HG02759 (cell line): ENCODE results near the gene FGFBP1.
A peak's percentile ranks its signal among the peaks of the same experiment; 100 is the strongest.

ENCODE experiments used
- ATAC-seq: cut with Tn5 transposase; IDR thresholded peaks from one replicate; pipeline ENCODE4 v1.9.1; 2021; ENCODE audit warnings: mild to moderate bottlenecking, moderate library complexity; ENCODE audit not compliant: unreplicated experiment

The FGFBP1 gene

DNA sequence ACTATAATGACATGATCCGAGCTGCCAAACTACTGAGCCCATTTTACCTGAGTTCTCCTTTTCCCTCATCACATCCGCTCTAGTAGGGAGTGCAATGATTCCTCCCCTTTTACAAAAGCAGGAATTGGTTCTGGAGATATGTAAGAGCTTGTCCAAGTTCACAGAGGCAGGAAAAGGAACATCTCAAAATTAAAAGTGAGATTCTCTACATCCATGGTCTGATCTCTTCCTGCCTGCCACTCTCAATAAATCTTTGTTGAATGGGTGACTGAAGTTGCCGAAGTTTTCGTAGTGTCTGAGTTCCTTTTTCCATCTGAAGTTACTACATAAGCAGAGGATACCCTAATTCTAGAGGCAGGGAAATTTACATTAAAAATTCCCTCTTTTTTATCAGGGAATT lies at the start of gene FGFBP1:
TSS of gene FGFBP1 (minus strand) at position 101 of the 400 bp plus-strand sequence. CDS start 2,108 bp downstream, outside the sequence.
- ATAC-seq, result no peak

DNA sequence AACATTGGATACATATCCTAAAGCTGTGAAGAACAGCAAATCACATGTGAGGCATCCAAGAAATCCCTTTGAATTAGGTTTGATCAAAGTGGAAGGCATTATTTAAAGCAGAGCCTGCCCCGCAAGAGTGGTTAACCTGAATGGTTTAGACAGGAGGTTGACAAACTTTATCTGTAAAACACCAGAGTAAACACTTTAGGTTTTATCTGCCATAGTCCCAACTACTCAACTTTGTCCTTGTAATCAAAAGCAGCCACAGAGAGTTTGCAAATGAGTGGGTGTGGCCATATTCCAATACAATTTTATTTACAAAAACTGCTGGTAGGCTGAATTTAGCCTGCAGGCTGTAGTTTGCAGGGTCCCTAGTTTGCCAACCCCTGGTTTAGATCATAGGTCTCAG lies 49.7 kb upstream of the FGFBP1 start:
- no peak for ATAC-seq

DNA sequence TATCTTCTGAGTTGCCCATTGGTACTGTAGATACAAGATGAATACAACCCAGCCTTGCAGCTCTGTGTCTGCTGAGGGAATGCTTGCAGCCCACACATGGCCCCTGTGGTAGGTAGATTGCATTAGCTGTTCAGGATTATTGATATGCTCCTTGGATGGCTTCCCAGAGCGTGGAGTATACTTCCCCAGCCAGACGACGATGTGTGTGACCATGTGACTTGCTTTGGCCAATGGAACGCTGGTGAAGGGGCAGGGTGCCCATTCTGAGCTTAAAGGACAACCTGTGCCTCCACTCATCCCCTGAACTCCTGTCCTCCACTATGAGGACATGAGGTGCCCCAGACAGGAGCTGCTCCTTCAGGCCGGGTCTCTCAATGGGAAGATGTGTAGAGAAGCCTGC lies 48.4 kb upstream of the FGFBP1 start:
- no peak for ATAC-seq

DNA sequence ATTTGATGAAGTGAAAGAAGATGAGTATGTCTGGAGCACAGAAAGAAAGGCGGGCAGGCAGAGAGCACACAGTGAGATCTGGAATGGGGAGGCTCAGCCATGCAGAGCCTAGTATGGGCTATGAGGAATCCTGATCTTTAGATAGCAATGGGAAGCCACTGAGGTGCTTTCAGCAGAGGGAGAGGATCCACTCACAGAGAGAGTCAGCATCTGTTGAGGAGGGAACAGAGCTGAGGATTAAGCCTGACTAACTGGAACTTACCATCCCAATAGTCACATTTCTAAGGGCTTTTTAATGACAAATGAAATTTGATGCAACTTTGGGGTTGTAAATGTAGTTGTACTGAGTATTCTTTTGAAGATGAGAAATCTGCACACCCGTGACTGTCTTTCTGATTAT lies 45.1 kb upstream of the FGFBP1 start:
- no peak for ATAC-seq

DNA sequence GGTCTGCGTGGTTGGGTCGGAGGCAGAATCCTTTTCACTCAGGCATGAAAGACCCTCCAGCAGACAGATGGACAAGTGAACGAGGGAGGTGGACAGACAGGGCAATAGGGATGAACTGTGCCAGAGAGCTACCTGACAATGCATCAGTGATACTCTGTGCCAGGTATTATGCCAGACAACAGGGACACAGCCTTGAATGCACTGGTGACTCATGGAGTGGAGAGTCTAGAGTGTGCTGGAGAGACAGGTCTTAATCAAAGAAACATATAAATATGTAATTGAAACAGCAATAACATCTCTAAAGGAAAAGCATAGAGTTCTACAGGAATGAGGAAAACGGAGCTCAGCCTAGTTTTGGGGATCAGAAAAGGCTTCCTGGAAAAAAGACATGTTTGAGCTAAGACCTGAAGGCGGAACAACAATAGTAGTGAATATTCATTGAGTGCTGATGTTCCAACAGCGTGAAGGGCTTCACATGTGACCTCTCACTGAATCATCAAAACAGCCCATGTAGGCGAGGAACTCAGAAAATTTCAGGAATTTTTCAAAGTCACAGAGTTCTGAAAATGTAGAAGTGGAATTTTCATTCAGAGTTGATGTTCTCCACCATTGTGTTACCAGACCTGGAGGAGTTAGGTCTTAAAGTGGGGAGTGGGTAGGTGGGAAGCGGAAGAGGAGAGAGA lies 44.4 kb upstream of the FGFBP1 start:
- ATAC-seq, result no peak

DNA sequence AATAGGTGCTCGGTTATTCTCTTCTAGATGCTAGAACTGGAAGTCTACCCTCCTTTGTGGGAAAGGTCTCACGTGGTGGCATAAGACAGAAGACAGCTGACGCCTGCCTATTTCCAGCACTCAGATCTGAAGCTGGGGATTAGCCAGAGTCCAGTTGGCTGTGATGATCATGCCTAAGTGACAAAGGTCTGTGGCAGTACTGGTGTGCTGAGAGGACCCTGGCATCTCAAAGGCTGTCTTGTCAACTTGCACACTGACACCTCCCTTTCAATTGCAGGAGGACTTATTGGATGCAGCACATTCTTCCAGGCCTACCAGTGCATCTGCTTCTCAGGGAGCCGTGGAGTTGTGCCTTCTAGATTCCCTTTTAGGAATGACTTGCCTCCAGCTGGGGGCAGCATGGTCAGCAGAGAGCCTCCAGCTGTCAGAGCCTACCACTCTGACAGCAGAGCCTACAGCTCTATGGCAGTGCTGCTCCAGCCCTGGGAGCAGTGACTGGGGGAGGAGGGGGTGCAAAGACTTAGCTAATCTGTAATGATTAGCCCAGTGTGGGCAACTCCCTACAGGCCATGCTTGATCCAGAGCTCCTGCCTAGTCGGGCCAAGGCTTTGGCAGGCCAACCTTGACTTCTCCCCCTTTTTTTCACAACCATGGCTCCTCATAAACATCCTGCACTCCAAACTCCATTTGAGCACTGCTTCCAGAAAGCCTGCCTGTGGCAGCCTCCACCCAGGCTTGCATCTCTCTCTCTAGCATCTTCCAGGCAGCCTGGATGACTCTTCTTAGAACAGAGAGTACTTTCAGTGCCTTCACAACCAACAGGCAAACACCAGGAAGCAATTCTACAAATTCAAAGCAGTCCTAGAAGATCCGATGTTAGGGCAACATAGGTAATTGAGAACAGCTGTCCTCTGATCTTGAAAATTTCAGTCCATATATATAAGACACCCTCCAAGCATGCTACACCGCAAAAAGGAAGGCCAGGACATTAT lies 38.2 kb upstream of the FGFBP1 start:
- ATAC-seq, result no peak

DNA sequence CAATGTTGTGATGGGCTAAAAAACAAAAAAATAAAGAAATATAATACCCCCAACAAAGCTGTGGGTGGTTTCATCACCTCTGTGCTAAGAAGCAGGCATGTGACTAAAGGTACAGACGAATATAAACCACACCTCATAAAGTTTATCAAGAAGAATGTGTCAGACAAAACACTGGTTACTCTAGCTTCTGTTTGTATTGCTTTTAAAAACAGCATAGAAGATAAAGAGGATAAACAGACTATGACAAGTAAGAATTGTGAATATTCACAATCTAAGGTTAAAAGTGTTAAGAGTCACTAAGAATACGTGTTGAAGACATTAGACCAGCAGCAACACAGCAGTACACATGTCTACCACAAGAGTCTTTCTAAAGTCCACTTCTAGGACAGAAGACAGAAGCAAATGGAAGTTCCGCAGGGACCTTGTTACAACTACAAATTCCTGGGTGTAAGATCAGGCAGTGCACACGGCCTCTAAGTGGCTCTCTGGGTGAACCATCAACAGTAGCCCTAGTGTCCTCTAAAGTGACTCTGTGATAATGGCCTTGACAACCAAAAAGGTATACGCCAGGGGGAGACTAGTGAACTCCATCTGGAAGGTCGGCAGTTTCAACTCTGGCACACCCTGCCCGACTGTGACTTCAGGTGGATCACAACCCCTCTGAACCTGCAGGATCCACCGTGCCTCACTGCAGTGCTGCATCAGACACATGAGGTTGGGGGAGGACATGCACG lies 32.7 kb upstream of the FGFBP1 start:
- ATAC-seq, result no peak

DNA sequence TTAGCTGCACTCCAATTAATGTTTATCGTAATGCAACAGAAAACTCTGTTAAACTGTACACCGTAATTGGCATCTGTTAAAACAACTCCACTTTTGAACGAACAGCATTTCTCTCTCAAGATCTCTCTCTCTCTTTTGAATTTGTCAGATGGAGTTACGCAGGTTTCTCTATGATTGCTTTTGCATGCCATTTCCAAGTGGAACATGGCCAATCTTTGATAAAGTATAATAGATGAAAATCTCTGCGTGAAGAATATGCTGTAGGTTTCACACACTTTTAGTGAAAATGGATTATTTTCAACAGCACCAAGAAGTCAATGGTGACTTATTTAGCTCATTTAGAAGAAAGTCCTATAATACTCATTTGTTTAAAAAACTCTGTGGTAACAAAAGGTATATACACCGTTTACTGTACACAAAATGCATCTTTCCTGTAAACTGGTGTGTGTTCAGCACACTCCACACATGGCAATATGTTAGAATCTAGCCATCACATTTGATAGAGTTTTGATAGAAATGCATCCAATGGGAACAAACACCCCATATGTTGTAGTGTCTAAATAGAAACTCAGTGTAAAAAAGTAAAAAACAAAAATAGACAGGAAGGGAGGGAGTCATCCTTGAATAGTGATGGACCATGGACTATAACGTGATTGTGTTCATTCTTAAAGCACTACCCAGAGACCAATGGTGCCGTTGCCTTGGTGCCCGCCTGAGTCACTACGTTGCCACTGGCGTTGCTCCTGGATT lies 30.2 kb upstream of the FGFBP1 start:
- no peak for ATAC-seq

DNA sequence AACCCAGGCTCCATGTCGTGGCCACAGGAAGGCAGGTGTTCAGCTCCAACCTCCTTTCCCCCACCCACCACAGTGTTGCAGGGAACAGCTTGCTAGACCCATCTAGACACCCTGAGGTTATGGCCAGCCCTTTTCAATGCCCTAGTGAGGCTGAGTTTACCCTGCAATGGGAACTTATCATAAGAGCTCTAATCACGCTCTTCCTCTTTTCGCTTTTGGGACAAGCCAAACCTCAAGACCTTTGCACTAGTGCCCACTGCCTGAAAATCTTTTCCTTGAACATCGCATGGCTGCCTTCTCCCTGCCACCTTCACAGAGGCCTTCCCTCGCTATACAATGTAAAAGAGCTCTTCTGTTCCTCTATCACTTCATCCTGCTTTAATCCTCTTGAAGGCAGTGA lies 26.8 kb upstream of the FGFBP1 start:
- ATAC-seq, result no peak

DNA sequence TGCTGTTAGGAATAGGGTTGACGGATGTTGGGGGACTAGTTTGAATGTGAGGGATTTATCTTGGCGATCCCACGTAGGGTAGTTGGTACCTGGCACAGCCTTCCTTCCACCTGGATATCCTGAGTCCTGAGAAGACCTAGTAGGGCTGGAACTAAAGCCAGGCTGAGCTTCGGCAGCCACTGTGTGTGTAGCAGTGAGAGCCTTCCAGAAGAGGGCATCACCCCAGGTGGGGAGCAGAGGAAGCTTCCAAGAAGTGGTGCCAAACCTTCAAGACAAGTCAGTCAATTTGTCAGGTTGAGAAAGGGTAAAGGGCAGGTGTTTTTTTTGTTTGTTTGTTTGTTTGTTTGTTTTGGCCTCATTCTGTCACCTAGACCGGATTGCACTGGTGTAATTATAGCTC lies 25.6 kb upstream of the FGFBP1 start:
- no peak for ATAC-seq

DNA sequence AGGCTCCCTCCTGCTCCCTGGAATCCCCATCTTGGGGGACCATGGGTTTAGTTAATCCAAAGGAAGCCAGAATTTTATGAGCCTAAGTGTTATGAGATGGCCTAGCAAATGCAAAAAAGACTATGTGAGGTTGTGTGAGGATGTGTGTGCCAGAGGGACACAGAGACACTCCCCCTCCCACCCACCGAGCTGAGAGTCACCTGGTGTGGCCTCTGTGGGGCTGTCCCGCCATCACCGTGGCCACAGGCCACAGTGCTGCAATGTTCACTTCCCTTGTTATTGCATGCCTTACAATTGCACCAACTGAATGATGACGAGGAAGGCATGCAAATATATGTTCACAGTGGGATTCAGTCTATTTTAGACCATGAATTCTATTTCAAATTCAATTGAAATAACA lies 25.0 kb upstream of the FGFBP1 start:
- peak; percentile 77 for ATAC-seq

DNA sequence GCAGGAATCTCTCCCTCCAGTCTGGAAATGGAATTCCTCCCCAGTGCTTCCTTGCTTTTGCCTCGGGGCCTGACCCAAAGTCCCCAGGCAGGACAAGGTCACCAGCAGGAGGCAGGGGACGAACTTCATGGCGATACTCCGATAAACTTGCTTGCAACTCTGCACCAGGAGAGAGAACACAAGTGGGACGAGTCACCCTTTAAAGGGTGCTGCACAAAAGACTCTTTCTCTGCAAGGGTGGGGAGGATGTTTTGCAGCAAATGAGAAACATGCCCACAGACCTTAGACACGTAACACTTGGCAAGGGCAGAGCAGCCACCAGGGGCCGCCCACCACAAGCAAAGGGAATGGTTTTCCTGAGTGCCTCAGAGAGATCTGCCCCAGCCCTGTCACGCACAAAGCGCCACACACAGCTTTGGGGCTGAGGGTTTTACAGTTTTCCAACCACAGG lies 24.5 kb upstream of the FGFBP1 start, which contains the start of gene FGFBP2:
TSS of gene FGFBP2 (minus strand) at position 175 of the 451 bp plus-strand sequence. CDS start at position 129, 46 bp downstream.
- ATAC-seq, result peak; percentile 66

DNA sequence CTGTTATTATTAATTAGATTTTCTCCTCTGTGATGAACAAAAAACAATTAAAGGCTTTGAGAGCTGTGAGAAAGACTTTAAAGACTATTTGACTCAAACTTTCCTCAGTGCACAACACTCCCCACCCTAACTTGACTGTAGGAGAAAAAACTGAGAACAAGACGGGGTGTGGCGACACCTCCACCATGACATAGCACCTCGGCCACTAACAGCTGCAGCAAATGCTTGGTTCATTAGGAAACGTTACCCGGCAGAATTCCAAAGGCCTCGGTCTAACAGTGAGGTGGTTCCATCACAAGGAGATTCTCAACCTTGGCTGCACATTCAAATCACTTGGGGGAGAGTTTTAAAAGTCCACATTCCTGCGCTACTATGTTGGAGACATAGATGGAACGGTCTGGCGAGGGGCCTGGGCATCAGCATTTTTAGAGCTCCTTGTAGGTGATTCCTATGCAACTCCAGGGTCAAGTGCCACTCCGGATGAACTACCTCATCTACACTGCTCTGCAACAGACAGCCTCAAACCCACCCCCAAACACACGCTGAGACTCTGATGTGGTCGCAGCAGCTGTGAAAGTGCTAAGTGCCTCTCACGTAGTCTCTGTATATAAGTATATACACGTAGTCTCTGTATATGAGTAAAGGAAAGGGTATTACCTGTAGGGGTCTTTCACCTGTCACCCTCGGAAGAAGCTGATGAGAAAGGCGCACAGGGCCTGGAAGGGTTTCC lies 23.4 kb upstream of the FGFBP1 start:
- ATAC-seq, result no peak

DNA sequence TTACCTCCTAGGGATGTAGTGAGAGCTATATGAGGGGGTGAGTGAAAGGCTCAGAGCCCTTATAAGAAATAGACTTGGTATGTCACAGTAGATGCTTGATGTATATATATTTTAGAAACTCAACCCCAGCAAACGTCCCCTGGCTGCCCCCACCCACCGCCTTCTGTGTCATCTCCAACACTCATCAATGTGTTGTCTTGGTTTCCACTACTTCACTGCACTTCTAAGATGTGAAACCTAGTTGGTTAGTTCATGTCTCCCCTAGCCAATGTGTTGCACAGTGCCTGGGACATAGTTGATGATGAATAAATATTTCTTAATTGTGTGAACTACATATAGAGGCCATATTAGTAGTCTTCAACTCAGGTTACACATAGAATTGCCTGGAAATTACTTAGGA lies 20.0 kb upstream of the FGFBP1 start:
- ATAC-seq, result no peak

DNA sequence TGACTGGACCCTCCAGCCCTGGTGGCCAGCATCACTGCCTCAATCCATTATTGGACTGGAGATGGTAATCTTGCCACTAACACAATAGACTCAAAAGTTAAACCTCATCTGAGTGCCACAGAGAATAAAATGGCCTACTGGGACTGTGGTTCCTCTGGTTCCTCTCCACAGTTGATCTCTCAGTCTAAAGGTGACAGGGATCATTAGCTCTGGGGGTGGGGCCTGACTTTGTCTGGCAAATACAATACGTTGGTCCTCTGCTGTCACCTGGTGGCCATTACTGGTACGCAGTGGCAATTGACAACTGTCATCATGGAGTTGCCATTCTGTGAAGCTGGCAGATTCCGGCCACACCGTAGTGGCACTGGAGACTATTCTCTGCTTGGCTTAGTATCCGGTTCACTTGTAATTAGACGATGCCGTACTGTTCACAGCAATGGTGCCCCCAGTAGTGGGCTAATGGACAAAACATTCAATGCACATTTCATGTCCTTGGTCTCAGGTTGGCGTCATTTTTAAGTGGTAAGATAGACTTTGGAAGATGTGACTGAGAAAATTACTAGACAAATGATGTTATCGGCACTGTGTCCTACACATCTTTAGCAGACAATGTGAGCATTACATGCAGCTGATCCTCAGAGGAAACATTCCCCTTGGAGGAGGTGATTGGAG lies 17.8 kb upstream of the FGFBP1 start:
- peak; percentile 91 for ATAC-seq

DNA sequence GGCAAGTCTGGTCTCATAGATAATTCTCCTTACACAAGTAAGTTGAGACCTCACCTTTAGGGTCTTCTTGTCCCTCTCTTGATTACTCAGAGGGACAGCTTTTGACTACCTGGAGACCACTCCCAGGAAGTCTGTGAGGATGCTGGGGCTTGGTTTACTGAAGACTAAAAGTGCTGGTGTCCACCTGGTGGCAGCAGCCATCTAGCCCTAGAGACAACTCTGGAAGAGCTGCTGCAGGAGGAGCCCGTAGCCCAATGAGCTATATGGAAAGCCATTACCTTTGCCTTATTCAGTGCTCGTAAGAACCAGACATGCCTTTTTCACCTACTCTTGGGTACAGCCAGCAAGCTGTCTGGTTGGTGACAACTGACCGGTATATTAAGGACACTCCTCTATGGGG lies 17.1 kb upstream of the FGFBP1 start:
- ATAC-seq, result no peak

DNA sequence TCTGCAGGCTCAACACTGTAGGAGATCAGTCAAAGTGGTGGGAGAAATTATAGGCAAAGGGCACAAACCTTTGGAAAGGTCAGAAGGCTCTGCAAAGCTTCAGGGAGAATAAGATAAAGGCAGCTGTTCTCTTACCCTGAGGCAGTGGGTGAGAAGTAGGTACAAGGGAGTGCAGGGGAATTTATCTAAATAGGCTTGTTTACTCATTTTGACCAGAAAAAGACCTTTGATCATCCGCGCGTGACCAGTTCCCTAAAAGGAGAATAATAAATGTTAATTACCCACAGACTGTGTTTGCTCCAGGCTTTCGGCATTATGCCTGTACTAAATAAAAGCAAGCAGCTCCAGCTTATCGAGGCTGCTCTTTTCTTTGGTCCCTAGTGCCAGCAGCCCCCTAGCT lies 15.1 kb upstream of the FGFBP1 start:
- ATAC-seq, result no peak

DNA sequence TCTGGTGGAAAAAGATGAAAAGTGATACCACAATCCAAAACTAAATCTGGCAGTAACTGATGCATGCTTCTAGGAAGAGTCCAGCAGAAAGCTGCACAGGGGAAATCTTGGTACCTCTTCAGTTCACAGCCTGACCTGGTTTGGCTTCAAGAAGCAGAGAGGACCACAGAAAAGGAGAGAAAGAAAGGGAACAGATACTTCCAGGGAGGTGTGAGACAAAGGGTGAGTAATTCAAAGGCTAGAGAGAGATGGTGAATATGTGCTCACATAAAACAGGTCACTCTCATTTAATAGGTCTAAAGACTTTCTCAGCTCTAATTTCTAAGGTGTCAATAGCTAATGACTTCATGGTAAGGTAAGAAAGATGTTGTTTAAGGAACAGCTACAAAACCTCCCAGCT lies 13.2 kb upstream of the FGFBP1 start:
- no peak for ATAC-seq

DNA sequence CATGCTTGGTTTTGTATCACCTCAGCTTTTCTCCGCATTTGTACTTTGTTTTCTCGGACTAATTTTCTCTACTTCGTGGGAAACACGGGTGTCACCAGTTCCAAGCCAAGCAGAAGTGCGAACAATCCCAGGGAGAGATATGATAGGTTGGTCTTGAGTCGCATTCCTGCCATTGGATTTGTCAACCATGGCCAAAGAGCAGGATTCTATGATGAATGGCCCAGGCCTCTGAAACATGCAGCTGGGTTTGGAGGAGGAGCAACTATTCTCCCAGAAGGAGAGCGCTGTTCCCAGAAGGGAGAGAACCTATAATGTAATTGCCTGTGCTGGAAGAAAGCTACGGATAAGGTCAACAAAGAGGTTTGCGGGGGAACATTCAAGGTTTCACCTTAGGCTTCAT lies 10.3 kb upstream of the FGFBP1 start:
- no peak for ATAC-seq
